Esophagus squamous epithelium (tissue), 5 donors: ENCODE measurements around the gene SAP30. TPM values are rescaled to one million over a fixed set of nuclear protein-coding genes. Genes with fewer than 3 reads are reported as not detected.

Source experiments
- DNase-seq: peaks from one replicate; lab custom pipeline; 2025; lab: John Stamatoyannopoulos, UW
- H3K27ac ChIP-seq, 4 donors: fragments of 200-600 bp; sonication (generic); one replicate each; pipeline ENCODE4 v1.5.1; 2016 to 2019; ENCODE audit warnings: mild to moderate bottlenecking in 1 of 4
- H3K27me3 ChIP-seq, 4 donors: fragments of 200-600 bp; sonication (generic); 1 replicate in 3 of 4; 2 replicates in 1 of 4; pipeline versions ENCODE4 v1.5.1 to v1.6.0; 2017 to 2021; ENCODE audit warnings: antibody characterized with exemption in 1 of 4
- H3K36me3 ChIP-seq, 3 donors: fragments of 200-600 bp; sonication (generic); one replicate each; pipeline ENCODE4 v1.5.1; 2016 to 2019
- H3K4me1 ChIP-seq, 3 donors: fragments of 200-600 bp; sonication (generic); one replicate each; pipeline ENCODE4 v1.5.1; 2017 to 2019
- H3K4me3 ChIP-seq, 4 donors: fragments of 200-600 bp; sonication (generic); 1 replicate in 3 of 4; 2 replicates in 1 of 4; pipeline ENCODE4 v1.5.1; 2016 to 2019; ENCODE audit warnings: mild to moderate bottlenecking in 2 of 4, moderate library complexity in 1 of 4
- H3K9me3 ChIP-seq, 3 donors: fragments of 200-600 bp; sonication (generic); one replicate each; pipeline ENCODE4 v1.5.1; 2016 to 2019
- POLR2A ChIP-seq, 4 donors: fragments of 450-650 bp; IDR thresholded peaks; one replicate each; pipeline ENCODE4 v1.6.1; 2017; ENCODE audit warnings: antibody characterized with exemption in 4 of 4, mild to moderate bottlenecking in 4 of 4, moderate library complexity in 3 of 4
- WGBS, 2 donors: methylation state at CpG; one replicate each; pipeline ENCODE4 v1.1.5; 2018; 5-methylcytosine and 5-hydroxymethylcytosine counted together
- intact Hi-C: fragments of 100-400 bp; cut with DNase I; formaldehyde crosslinking; loops from one replicate; pipeline ENCODE4 v1.15.0; 2022
- total RNA-seq, 4 donors: library from RNA; depleted of rRNA; stranded (reverse); fragments of >200 nt; gene quantifications; one replicate each; pipeline ENCODE4 v1.1.0, GENCODE V29; 2016
- TF ChIP-seq, protein P1 (sequence below), 6 experiments: fragments of 450-650 bp in 4 of 6; fragments of 200-600 bp in 2 of 6; sonication (generic) in 2 of 6; IDR thresholded peaks; one replicate each; pipeline ENCODE4 v1.5.1; 2016 to 2019; ENCODE audit warnings: antibody characterized with exemption in 6 of 6, mild to moderate bottlenecking in 4 of 6, moderate library complexity in 4 of 6
- donor health status: DM: yes; HTN: yes; CAD: no.

SAP30 gene
- total RNA-seq, 4 donors from 2014 or later = 10.3 to 18.5 (median 13.2) TPM

DNA sequence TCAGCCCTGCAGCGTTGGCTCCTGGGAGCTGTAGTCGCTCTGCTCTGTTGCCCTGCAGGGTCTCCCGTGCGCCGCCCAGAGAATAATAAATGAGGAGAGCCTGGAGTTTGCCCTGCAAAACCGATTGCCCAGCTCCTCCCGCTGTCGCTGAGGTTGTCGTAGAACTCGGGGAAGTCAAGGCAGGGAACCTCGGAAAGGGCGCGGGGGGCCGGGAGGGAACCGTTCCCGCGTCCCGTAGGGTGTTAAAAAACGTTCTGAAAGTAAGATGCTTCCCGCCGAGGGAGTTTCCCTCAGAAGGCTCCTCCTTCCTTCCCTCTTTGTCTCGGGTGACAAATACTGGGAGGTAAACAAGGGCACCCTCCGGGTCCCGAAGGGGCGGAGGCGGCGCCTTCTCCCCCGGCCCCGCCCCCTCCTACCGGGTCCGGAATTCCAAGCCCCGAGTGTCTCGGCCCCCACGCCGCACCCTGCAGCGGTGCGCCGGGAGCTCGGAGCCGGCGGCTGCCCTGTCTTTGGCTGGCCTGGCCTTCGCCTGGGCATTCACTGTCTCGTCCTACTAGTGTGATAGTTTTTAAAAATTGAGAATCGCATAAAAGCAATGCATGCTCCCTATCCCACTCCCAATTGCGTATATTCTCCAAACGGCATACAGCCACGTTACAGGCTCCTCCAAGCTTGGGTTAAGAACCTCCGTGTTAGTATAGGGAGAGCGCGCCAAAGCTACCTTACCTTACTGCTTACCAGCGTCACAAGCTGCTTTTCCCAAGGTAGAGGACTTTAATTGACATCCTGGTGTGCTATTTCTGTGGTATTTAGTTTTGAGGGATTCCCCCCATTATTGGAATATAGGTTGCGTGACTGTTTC is 35.6 kb upstream of the SAP30 start:
- H3K36me3 ChIP-seq = peaks cover 0 to 19% (median 0%) of the 10 kb centered on the region in 3 donors
- TF ChIP-seq, protein P1, sequence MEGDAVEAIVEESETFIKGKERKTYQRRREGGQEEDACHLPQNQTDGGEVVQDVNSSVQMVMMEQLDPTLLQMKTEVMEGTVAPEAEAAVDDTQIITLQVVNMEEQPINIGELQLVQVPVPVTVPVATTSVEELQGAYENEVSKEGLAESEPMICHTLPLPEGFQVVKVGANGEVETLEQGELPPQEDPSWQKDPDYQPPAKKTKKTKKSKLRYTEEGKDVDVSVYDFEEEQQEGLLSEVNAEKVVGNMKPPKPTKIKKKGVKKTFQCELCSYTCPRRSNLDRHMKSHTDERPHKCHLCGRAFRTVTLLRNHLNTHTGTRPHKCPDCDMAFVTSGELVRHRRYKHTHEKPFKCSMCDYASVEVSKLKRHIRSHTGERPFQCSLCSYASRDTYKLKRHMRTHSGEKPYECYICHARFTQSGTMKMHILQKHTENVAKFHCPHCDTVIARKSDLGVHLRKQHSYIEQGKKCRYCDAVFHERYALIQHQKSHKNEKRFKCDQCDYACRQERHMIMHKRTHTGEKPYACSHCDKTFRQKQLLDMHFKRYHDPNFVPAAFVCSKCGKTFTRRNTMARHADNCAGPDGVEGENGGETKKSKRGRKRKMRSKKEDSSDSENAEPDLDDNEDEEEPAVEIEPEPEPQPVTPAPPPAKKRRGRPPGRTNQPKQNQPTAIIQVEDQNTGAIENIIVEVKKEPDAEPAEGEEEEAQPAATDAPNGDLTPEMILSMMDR (IDR thresholded peaks at IDR 0.05) = no peak
- peak in 3 of 4 donors; percentile 24 to 65 (median 25) for TF ChIP-seq POLR2A (IDR thresholded peaks at IDR 0.05)
- no peaks in the 10 kb centered on the region for H3K27me3 ChIP-seq
- H3K4me3 ChIP-seq = peak overlapping the region; percentile 53 to 94 (median 90)
- H3K9me3 ChIP-seq = no peaks in the 10 kb centered on the region
- no peak for DNase-seq
- H3K4me1 ChIP-seq = peaks cover 0 to 42% (median 11%) of the 10 kb centered on the region in 3 donors
- intact Hi-C loops = loop anchor here (5.0 kb wide), 1 partner anchor 32 kb away; no protein-coding TSS in a partner anchor
- 3 to 5% methylated on average over 8 to 22 of the region's 52 CpGs for WGBS, 2 donors
- H3K27ac ChIP-seq = peak overlapping the region; percentile 78 to 100 (median 99)

DNA sequence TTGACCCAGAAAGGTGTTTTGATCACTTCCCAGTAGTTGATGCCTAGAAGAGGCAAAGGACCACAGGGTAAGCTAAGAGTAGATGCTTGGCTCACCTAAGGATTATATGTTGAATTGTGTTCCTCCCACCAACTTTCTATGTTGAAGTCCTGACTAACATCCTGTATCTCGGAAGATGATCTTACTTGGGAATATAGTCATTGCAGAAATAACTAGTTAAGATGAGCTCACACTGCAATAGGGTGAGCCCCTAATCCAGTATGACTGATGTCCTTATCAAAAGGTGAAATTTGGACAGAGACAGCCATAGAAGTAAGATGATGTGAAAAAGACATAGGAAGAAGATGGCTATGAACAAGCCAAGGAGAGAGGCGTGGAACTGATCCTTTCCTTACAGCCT is 33.3 kb upstream of the SAP30 start:
- no peak for TF ChIP-seq POLR2A (IDR thresholded peaks at IDR 0.05)
- TF ChIP-seq, protein P1 (IDR thresholded peaks at IDR 0.05) = no peak
- H3K9me3 ChIP-seq = no peaks in the 10 kb centered on the region
- H3K27me3 ChIP-seq = no peaks in the 10 kb centered on the region
- intact Hi-C loops = no loop called here
- peaks cover 0 to 20% (median 0%) of the 10 kb centered on the region in 3 donors for H3K4me1 ChIP-seq
- H3K27ac ChIP-seq = no peak overlapping the region
- H3K4me3 ChIP-seq = no peak overlapping the region
- WGBS, 2 donors = 79 to 100% methylated on average over 2 of the region's 2 CpGs
- DNase-seq = no peak
- H3K36me3 ChIP-seq = no peaks in the 10 kb centered on the region

DNA sequence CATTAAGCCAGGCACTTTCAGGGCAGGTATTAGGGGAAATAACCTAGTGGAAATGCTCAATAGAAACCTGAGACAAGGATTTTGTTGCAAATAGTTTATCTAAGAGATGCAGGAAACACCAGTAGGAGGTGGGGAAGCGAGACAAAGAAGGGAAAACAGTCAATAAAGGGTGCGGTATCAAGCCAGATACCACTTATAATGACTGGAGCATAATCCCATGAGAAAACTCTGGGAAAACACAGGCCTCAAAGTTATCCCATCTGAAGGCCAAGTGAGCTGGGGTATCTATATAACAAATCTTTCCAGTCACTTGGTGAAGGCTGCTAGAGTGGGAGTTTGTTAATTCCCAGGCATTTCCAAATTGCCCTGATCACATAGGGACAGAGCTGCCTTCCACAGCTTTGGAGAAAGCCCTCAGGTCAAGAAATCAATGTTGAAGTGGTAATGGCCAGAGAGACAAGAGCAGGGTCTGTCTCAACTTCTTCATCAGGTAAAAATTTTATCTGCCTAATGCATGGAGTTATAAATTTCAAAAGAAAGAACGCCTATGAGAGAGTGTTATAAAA is 26.8 kb upstream of the SAP30 start:
- H3K4me1 ChIP-seq = no peaks in the 10 kb centered on the region
- no peaks in the 10 kb centered on the region for H3K9me3 ChIP-seq
- no peak overlapping the region for H3K27ac ChIP-seq
- intact Hi-C loops = no loop called here
- no peaks in the 10 kb centered on the region for H3K36me3 ChIP-seq
- no peaks in the 10 kb centered on the region for H3K27me3 ChIP-seq
- TF ChIP-seq, protein P1 (IDR thresholded peaks at IDR 0.05) = no peak
- WGBS, 2 donors = 76 to 86% methylated on average over 3 of the region's 3 CpGs
- DNase-seq = no peak
- H3K4me3 ChIP-seq = no peak overlapping the region

DNA sequence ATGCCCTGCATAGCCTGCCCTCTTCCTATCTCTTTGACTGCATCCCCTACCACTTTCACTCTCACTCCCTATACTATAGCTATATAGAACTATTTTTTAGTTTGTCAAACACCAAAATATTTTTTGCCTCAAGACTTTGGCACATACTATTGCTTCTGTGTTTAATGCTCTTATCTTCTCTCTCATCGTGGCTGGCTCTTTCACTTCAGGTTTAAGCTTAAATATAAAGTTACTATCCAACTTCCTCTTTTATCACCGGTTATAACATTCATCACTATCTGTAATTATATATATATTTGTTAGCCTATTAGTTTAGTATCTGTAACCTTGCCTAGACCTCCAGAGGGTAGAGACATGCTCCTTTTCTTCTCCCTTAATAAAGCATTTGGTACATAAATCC is 25.1 kb upstream of the SAP30 start:
- 53 to 66% methylated on average over 2 of the region's 2 CpGs for WGBS, 2 donors
- TF ChIP-seq POLR2A (IDR thresholded peaks at IDR 0.05) = no peak
- TF ChIP-seq, protein P1 (IDR thresholded peaks at IDR 0.05) = no peak
- Histone ChIP-seq H3K9me3 (no peaks in the 10 kb centered on the region), H3K4me1 (no peaks in the 10 kb centered on the region), H3K27me3 (no peaks in the 10 kb centered on the region), H3K27ac (no peak overlapping the region), H3K4me3 (no peak overlapping the region), H3K36me3 (no peaks in the 10 kb centered on the region)
- intact Hi-C loops = no loop called here
- no peak for DNase-seq

DNA sequence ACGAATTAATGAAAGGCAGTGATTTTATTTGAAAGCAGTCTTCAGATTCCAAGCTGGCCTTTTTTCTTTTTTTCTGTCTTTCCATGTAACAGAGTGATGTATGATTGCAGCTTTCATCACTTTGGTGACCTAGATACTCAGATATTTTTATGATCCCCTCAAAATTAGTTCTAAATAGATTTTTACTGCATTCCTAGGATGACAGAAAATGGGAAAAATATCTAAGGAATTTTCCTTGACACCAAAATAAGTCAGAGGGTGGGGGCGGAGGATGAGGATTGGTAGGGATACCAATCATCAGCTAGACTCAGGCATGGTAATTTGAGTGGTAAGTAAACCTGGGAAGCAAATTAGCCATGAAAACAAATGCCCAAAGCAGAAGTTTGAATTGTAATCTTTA is 24.7 kb upstream of the SAP30 start:
- Histone ChIP-seq H3K36me3 (no peaks in the 10 kb centered on the region), H3K27ac (no peak overlapping the region), H3K4me1 (no peaks in the 10 kb centered on the region), H3K4me3 (no peak overlapping the region), H3K9me3 (no peaks in the 10 kb centered on the region), H3K27me3 (no peaks in the 10 kb centered on the region)
- intact Hi-C loops = no loop called here
- DNase-seq = no peak
- 80 to 84% methylated on average over 2 of the region's 2 CpGs for WGBS, 2 donors
- no peak for TF ChIP-seq POLR2A (IDR thresholded peaks at IDR 0.05)
- TF ChIP-seq, protein P1 (IDR thresholded peaks at IDR 0.05) = no peak
